Measurements from ENCODE around the gene BSN. TPM values are rescaled to one million over a fixed set of nuclear protein-coding genes. Genes with fewer than 3 reads are reported as not detected.

The BSN gene
- total and polyA plus RNA-seq, 2 of the 4 experiments (the other 2 are of a cell fraction) = under 0.01 to 0.03 TPM

DNA sequence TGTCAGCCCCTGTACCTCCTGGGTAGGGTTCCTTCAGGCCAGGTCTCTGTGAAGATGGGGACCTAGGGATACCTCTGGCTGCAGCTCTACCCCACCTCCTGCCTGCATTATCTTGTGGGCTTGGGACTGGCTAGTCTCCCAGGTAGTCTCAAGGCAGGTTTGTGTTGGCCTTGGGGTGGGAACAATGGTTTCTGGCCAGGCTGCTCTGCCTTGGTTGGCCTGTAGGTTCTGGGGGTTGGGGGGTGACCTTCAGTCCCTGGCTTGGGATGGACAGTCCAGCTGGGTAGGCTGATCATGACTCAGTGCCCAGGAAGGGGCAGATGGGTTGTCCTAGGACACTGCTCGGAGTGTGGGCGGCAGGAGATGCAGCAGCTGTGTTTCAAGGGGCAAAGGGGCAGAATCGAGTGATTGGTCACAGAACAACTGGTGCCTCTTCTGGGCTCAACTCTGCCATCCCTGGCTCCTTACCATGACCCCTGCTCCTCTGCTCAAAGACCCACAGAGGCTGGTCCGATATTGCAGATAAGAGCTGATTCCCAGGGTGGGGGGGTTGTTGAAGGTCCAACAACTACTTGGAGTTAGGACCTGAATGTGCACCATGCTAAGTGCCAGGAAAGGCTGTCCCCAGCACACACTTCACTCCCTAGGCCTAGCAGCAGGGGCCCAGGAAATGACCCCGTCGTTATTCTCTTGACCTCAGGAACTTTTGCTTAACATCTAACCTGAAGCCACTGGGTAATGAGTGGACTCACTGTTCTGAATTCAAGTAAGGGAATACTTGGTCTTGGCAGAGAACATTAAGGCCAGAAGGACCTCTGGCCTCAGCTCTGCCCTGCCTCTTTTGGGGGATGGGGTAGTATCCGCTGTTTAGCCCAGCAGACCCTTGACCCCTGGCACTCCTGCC is 18.1 kb upstream of the BSN start (continued):
- TF ChIP-seq SMC3 (IDR thresholded peaks at IDR 0.05; ENCODE audit: low read depth, low read length) = no peak

DNA sequence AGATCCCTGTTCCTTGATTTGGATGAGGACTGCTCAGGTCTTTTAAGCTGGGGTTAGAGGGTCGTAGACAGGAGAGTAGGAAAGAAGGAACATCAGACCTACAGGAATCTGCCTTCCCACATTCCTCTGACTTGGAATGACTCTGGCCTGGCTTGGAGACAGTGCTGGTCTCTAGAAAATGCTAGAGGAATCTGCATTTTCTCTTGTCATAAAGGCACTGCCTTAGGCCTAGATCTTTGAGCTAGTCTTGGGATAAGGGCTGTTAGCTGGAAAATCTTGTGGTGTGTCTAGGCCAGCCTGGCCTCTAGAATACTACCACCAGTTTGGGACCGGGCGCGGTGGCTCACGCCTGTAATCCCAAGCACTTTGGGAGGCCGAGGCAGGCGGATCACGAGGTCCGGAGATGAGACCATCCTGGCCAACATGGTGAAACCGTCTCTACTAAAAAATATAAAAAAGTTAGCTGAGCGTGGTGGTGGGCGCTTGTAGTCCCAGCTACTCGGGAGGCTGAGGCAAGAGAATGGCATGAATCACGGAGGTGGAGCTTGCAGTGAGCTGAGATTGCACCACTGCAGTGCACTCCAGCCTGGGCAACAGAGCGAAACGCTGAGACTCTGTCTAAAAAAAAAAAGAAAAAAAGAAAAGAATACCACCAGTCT is 17.3 kb upstream of the BSN start:
- H2BK5ac ChIP-seq (ENCODE audit: low read depth, low read length, poor library complexity, severe bottlenecking) = no peak overlapping the region
- H2BK20ac ChIP-seq (ENCODE audit: low read depth, low read length) = no peak overlapping the region
- H2BK120ac ChIP-seq (ENCODE audit: low read depth, low read length) = no peak overlapping the region
- no peak overlapping the region for H4K8ac ChIP-seq (ENCODE audit: low read depth in 2 of 2, low read length in 2 of 2)
- no peak overlapping the region for H3K4me3 ChIP-seq (ENCODE audit: insufficient read depth, low read depth, low read length)
- H4K5ac ChIP-seq (ENCODE audit: low read depth, low read length) = no peak overlapping the region
- peaks cover 9% of the 10 kb centered on the region; the same call in 1 of the 2 replicates for H3K9me1 ChIP-seq (ENCODE audit: insufficient read depth, low read length)
- H3K27me3 ChIP-seq (ENCODE audit: control insufficient read depth, insufficient read depth, low read length) = no peaks in the 10 kb centered on the region
- no peak overlapping the region for H3K27ac ChIP-seq (ENCODE audit: insufficient read depth, low read length)
- 95% methylated on average over 4 of the region's 16 CpGs; no CpG with 5 or more reads in 1 of the 2 experiments for WGBS, 2 experiments (ENCODE audit: extremely low coverage in 2 of 2, insufficient read length in 1 of 2)
- no peak overlapping the region for H4K91ac ChIP-seq (ENCODE audit: insufficient read depth, low read depth, low read length)
- peak overlapping the region; percentile 15 for H2AK9ac ChIP-seq (replicated peaks; ENCODE audit: low read depth, low read length, poor library complexity)
- H3K18ac ChIP-seq (ENCODE audit: low read depth, low read length) = no peak overlapping the region
- ATAC-seq (ENCODE audit: low read depth) (no peak), DNase-seq (no peak)
- intact Hi-C loops (cut with micrococcal nuclease) = no loop called here
- H3K79me1 ChIP-seq (ENCODE audit: low read depth in 1 of 2, low read length in 2 of 2) = no peaks in the 10 kb centered on the region; a peak in 2 of 4 replicates
- in situ Hi-C loops (cut with MboI; ENCODE audit: low sequenced_read_pairs) = loop anchor here (5.0 kb wide), 1 partner anchor 140 kb away; no protein-coding TSS in a partner anchor
- H2AFZ ChIP-seq (replicated peaks; ENCODE audit: low read length, poor library complexity) = no peak overlapping the region
- ChIA-PET CTCF (interaction anchor here (0.6 to 1.3 kb wide), 3 partner anchors 8 to 342 kb away, joined by 3 read pairs; no protein-coding TSS in a partner anchor), POLR2A (ENCODE audit: unreplicated experiment) (interaction anchor here (0.7 kb wide), 1 partner anchor 24 kb away, joined by 3 read pairs; no protein-coding TSS in a partner anchor)
- no peak overlapping the region for H3K4ac ChIP-seq (ENCODE audit: low read depth, low read length)
- peaks cover 7% of the 10 kb centered on the region for H3K36me3 ChIP-seq (ENCODE audit: control insufficient read depth, insufficient read depth, low read length)
- H3K56ac ChIP-seq (ENCODE audit: extremely low read depth, insufficient read depth, low read length) = no peak overlapping the region
- H3K9ac ChIP-seq (ENCODE audit: low read depth, low read length) = no peak overlapping the region
- TF ChIP-seq CEBPB (IDR thresholded peaks at IDR 0.05; ENCODE audit: low read depth, low read length) = 0 out of 2 replicates have a peak, but pooled peaks have one; percentile 14
- TF ChIP-seq, protein P1, sequence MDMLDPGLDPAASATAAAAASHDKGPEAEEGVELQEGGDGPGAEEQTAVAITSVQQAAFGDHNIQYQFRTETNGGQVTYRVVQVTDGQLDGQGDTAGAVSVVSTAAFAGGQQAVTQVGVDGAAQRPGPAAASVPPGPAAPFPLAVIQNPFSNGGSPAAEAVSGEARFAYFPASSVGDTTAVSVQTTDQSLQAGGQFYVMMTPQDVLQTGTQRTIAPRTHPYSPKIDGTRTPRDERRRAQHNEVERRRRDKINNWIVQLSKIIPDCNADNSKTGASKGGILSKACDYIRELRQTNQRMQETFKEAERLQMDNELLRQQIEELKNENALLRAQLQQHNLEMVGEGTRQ (IDR thresholded peaks at IDR 0.05; ENCODE audit: low read depth, low read length) = no peak
- H3K4me1 ChIP-seq (ENCODE audit: control insufficient read depth, insufficient read depth, low read length) = peaks cover 12% of the 10 kb centered on the region
- no peak overlapping the region for H3K4me2 ChIP-seq (ENCODE audit: low read depth, low read length)
- no peaks in the 10 kb centered on the region for H3K9me3 ChIP-seq (ENCODE audit: control insufficient read depth, insufficient read depth, low read length)
- dilution Hi-C loops (cut with HindIII; ENCODE audit: low sequenced_read_pairs, unreplicated experiment) = no loop called here
- H3K14ac ChIP-seq (replicated peaks; ENCODE audit: low read depth, low read length) = no peak overlapping the region
- no TSS peak for BruUV-seq (replicated peaks)
- no peaks in the 10 kb centered on the region; the same call in 1 of the 2 replicates for H4K20me1 ChIP-seq (ENCODE audit: insufficient read depth, low read length)
- H2AK5ac ChIP-seq (ENCODE audit: low read depth, low read length) = no peak overlapping the region
- no peak overlapping the region for H3K23ac ChIP-seq (ENCODE audit: low read depth, low read length)
- no peak overlapping the region for H2BK15ac ChIP-seq (ENCODE audit: low read depth, low read length)

Measured in IMR-90 (cell line).